ENCODE measurements around the gene PHLPP1.

PHLPP1 gene

DNA sequence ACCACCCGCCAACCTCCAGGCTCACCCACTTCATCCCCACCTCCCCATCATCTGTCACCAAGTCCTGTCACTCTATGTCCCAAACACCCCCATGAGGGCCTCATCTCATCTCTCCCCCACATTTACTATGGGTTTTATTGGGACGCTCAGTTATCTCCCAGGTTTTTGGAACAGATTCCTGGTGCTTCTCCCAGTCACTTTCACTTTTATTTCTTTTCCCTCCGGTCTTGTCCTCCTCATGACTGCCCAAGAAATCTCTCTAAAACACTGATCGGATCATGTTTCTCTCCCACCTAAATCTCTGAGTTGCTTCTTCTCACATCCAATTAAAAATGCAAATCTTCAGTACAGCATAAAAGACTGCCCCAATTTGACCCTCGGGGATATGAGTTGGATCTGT lies 273.1 kb downstream of the PHLPP1 start:
- DNase-seq: no peak

DNA sequence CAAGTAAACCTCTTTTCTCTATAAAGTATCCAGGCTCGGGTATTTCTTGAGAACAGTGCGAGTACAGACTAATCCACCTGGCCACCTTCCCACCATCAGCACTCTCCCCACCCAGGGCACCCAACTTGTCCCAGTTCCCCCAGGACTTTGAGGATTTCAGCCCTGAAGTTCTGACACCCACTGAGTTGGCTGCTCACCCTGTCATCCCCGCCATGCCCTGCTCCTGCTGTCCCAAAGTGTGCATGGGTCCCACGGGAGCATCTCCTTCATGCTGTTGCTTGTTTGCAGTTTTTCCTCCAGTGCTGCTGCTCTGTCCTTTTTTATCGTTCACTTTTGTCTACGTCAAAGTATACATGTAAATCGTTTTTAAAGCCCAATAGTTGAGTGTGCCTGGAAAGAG lies 273.9 kb downstream of the PHLPP1 start:
- no peak for DNase-seq

DNA sequence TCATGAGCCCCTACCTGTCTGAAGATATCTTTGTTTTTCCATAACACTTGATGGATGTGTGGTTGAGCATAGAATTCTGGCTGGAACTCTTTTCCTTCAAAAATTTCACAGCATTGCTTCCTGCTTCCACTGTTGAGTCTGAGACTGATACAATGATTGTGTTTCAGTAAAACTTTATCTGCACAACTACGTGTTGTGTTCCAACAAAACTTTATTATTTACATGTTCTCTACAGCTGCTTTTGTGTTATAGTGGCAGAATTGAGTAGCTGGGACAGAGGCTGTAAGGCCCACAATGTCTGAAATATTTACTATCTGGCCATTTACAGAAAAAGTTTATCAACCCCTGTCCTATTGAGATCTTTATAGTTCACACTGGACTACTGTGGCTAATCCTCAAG lies 275.3 kb downstream of the PHLPP1 start:
- DNase-seq: no peak

DNA sequence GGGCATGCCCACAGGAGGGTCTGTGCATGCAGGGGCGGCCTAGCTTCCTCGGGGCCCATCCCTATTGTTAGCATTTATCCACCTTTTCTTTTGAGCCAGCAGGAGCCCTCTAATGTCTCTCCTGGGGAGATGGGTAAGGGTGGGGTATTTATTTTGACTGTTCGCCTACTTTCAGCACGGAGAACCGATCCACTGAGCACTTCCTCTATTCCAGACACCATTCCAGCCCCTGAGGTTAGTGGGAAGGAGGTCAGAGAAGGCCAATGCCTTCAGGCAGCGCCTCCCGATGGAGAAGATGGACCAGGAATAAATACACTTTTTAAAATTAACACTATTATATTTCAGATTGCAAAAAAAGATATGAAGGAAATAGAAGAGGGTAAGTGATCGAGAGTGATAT lies 276.0 kb downstream of the PHLPP1 start:
- DNase-seq: no peak

DNA sequence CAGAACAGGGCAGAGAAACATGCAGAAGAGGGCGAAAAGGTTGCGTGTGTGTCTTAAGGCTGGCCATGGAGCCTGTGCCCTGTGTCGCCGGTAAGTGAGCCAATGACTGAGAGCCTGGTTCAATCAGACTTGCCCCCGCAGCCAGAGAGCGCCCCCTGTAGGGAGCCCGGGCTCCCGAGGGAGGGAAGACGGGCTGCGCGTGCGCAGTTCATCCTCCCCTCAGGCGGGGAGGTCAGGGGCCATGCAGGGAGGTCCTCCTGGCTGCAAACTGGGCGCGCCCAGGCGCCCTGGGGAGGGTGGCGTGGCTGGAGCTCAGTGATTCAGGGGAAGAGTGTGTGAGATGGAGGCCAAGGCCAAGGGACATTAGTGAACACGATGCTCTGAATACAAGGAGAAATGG lies 276.6 kb downstream of the PHLPP1 start:
- DNase-seq: no peak

DNA sequence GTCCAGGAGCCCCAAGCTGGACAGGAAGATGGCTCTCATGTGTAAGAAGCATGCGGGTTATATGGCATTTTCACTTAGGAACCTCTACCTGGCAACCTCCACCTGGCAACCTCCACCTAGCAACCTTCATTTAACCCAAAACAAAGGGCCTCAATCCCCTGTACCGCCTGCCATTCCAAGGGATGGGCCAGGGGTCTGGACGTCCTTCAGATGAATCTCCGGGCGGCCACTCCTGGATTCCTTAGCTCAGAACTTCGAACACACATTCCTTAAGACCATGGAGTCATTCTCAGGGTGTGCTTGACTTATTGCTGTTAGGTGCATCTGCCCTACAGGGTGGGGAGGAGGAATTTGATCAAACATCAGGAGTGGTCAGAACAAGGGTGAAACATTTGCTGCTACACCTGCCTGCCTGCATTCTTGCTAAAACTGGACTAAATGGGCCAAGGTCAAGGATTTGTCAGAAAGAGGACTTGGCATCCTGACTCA lies 277.6 kb downstream of the PHLPP1 start:
- no peak for DNase-seq

DNA sequence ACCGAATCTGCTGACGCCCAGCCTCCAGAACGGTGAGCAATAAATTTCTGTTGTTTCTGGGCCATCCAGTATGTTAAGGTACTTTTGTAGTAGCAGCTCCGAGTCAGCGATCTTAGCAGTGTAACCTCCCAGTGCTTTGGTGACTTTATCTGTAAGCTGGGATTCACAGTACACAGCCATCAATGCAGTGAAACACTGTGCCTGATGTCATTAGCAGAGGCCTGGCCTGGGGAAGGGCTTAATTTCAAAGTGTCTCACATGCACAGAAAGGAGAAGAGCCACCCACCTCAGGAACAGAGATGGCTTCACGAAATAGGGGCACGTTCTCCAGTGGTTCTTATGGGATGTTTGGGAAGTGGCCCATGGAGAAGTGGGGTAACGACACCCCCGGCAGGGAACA lies 281.2 kb downstream of the PHLPP1 start:
- no peak for DNase-seq

DNA sequence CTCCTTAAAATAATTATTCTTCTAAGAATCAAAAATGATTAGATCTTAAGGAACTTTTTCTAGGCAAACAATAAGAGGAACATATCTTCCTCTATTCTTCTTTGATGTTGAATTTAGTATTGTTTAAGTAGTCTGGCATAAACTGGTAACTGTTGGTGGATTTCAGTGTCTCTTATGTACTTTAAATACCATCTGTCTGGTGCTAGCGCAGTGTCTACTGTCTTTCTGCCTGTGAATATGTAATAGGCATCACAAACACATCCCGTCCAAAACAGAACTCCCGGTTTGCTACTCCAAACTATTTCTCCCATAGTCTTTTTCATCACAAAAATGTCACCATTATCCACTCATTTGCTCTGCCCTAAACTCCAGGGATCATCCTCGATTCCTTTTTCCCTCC lies 281.7 kb downstream of the PHLPP1 start:
- no peak for DNase-seq

DNA sequence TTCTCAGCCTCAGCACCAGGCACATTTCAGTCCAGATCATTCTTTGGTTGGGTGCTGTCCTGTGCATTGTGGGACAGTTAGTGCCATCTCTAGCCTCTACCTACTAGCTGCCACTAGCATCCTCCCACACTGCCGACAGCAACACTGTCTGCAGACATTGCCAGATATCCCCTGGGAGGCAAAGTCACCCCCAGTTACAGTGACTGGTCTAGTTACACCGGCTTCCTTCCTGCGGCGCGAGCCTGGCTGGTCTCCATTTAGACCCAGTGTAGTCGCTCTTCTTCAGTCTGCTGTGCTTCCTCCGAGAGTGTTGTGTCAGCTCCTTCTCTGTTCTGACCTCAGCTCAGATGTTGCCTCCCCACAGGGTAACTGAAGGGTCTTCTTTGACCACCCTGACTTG lies 283.1 kb downstream of the PHLPP1 start:
- no peak for DNase-seq

DNA sequence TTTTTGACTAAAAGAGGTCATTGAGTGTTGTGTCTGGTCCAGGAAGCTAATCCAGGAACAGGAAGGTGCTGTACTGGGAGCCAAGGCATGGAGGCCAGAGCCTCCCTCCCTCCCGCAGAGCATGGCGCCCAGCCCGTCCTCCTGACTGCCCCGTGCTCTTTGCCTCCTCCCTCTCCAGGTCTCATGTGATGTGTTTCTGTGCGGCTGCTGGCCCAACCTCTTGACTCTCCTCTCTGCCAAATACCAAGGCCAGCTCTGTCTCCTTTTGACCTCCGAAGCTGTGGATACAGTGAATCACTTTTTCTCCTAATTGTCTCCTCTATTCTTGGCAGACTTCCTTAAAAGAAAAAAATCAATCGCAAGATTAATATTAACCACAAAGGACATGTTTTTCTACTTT lies 284.1 kb downstream of the PHLPP1 start:
- no peak for DNase-seq

DNA sequence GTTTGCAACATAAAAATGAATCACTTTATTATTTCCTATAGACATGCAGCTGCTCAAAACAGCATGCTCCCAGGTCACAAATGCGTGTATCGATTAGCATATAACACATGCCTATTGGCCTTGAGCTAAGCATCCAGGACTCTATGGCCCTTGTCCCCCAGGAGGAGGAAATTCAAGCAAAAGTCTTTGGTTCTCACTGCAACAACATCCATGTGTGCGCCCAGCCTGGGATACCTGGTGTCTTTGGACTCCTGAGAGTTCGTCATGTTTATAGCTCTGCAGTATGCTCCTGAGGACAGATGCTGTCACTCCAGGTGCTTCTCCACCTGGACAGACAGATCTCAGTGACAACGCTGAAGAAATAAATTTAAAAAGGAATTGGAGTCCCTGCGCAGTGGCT lies 284.6 kb downstream of the PHLPP1 start:
- no peak for DNase-seq

DNA sequence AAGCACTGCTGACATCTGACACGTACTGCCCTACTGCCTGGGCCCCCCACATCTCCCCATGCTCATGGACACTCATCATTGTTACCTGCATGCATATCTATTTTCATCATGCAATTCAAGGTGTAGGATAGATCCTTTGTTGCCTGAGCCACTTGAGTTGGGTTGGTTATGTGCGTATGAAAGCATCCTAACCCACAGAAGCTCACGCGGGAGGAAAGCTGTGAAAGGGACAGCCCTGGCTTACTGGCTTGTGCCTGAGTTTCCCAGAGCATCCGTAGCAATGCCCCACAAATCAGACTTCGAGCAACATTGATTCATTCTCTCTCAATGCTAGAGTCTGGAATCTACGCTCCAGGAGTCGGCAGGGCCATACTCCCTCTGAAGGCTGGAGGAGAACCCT lies 285.5 kb downstream of the PHLPP1 start:
- no peak for DNase-seq

DNA sequence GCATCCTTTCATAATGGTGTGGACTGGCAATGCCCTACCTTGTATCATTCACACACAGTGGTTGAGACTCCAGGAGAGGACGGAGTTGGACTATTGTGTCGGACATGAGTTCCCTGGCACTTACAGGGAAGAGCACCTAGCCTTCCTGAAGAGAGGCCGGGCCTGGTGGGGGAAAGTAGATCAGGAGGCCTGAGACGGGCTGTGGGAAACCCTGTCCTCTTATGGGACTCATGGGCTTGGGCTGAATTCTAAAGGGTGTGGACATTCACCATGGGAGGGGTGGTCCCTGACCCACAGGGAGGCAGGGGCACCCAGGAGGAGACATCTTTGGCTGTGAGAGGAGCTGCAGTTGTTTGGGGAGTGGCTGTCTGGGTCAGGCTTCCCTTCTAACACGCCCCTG lies 286.5 kb downstream of the PHLPP1 start:
- DNase-seq: no peak

DNA sequence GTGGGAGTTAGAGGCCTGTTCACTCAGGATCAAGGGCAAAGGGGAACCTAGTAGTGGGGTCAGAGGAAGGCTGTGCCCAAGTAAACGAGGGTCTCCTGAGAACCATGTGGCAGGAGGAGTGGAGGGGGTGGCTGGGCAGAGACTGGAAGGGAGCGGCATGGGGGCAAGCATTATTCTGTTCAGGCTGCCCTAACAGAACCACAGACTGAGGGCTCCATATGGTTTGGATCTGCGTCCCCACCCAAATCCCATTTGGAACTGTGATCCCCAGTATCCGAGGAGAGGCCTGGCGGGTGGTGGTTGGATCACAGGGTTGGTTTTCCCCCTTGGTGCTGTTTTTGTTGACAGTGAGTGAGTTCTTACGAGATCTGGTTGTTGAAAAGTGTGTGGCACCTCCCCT lies 287.0 kb downstream of the PHLPP1 start:
- DNase-seq: no peak

DNA sequence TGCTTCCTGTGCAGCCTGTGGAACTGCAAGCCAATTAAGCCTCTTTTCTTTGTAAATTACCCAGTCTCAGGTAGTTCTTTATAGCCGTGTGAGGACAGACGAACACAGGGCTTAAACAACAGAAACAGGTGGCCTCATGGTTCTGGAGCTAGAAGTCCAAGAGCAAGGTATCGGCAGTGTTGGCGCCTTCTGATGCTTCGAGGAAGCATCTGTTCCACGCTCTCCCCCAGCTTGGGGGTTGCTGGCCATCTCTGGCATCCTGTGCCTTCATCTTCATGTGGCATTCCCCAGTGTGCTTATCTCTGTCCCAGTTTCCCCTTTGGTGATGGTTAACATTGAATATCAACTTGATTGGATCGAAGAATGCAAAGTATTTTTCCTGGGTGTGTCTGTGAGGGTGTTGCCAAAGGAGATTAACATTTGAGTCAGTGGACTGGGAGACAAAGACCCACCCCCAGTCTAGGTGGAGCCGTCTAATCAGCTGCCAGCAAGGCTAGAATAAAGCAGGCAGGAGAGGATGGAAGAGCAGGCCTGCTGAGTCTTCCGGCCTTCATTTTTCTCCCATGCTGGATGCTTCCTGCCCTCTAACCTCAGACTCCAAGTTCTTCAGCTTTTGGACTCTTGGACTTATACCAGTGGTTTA lies 287.6 kb downstream of the PHLPP1 start:
- no peak for DNase-seq

DNA sequence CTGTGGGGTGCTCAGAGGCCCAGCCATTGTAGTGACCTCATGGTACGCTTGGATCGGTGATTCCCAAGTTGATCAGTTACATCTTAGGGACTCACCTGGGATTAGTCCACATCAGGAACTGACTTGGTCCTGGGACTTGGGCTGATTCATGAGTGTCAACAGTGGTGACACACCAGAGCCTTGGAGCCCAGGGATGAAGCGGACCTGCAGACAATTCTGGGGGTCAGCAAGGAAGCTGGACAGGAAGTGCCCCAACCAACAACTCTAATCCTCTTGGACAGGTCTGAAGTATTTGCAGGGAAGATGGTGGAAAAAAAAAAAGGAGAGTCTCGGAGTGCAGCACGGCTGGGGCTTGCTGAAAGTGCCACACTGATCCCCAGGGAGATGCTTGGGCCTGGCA lies 288.6 kb downstream of the PHLPP1 start:
- DNase-seq: no peak

DNA sequence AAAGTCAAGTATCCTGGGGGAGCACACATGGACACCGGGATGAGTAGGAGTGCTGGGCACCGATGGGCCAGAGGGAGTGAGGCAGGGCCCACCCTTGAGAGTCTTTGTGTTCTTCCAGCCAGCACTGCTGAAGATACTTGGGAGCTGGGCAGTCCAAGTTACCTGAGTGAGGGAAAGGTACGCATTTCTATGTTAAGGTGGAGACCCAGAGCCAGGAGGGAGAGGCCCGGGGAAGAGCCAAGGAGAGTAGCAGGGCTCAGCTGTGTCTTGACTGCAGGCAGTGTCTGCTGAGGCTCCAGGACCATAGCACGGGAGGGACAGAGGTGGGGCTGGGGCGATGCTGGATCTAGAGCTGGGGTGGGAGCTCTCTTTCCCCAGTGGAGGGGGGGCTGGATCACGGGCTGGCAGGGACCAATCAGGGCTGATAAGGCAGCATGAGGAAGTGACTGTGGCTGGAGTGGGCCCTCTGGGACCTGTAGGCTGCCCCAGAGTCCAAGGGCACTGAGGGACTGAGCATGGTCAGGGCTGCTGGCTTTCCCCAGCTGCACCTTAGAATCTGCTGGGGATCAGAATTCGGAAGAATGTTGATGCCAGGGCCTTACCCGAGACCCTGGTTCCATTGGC lies 289.2 kb downstream of the PHLPP1 start:
- DNase-seq: no peak

DNA sequence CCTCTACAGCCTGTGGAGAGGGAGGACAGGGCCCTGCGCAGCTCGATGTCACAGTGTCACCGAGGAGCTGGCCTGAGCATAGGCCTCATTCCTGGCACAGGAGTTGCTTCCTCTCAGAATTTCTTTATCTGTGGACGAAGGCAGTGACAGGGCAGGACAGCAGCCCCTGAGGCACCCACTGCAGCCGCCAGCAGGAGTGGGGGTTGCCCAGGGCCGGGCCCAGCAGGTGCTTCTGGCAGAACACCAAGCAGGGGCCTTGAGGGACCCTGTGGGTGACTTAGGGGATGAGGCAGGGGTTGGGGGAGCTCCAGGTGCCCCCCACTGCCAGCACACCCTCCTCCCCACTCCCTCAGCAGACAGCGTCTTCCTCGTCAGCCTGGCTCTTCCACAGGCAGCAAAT lies 290.0 kb downstream of the PHLPP1 start:
- DNase-seq: no peak

DNA sequence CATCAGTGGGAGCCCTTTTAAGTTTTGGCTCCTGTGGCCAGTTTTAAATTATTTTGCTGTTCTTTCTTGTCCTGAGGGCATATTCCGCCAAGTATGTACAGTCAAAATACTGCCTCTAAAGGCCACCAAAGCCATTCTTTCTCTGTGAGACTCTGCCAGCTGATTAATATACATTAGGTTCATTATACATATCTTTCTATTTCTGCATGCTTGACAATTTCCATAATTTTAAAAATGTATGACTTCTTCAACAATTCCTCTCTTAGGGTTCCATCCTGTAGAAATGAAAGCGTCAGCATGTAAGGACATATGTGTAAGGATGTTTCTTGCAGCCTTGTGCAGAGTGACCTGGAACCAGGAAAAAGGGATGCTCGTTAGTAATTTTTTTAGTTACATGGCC lies 291.9 kb downstream of the PHLPP1 start:
- no peak for DNase-seq

DNA sequence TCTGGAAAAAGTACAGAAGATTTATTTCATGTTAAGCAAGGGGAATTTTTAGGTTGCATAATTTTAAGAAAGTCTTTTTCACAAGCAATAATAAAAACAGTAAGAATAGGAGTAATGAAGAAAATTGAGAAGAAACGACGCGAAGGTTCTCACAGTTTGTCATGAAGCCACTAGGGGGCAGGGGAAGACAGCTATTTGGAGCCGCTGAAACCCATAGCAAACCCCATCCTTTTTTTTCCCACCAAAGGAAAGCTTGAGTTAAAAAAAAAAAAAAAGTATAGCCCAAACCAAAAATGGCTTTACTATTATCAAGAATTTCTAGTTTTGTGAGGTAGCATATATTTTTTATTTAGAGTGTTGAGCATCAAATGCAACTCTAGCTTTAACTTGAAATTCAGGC lies 300.9 kb downstream of the PHLPP1 start:
- DNase-seq: peak; percentile 66

DNA sequence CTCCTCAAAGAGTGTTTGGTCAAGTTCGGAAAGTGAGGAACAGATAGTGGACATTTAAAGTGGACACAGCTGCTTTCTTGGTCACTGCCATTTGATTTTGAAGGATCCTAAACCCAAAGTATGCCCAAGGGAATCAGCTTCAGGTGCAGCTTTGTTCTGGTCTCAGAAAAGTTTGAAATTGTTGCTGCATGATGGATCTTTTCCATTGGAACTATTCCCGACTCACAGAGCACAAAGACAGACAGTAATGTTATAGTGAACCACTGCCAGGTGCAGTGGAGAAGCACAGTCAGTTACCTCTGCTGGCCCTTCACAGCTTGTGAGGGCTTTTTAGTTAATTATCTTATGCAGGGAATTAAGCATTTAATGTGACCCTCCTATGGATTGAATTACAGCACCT lies 301.7 kb downstream of the PHLPP1 start:
- no peak for DNase-seq

DNA sequence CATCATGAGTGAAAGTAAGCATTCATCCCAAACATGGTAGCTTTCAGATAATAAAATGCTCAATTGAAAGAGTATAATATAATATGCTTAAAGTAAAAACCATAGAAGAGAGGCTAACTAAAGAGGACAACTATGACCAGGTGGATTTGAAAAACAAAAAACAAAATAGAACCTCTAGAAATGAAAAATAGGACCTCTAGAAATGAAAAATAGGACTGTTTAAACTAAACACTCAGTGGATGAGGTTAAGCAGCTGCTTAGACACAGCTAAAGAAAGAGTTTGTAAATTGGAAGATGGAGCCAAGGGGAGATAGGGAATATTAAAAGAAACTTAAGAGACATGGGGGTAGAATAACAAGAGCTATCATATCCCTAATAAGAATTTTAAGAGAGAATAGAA lies 302.6 kb downstream of the PHLPP1 start:
- DNase-seq: no peak

DNA sequence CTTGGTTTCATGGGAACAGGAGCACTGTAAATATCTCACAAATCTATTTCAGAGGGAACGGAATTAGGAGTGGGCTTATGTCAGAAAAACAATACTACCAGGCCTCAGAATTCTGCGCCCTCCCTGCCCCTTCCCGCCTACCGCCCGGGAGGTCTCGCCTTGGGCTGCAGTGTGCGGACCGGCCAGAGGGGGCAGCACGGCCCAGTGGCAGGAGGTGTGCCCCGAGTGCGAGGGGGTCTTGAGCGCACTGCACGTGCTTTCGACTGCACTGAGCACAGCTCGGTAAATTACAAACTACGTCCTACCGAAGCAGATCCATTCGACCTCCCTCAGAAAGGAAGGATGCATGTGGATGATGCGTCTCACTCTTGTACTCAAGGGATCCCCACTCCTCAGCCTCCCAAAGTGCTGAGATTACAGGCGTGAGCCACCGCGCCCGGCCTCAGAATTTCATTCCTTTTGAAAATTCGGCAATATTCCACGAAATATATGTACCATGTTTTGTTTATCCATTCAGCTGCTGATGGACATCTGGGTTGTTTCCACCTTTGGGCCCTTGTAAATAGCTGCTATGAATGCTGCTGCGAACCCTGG lies 307.2 kb downstream of the PHLPP1 start:
- DNase-seq: no peak

DNA sequence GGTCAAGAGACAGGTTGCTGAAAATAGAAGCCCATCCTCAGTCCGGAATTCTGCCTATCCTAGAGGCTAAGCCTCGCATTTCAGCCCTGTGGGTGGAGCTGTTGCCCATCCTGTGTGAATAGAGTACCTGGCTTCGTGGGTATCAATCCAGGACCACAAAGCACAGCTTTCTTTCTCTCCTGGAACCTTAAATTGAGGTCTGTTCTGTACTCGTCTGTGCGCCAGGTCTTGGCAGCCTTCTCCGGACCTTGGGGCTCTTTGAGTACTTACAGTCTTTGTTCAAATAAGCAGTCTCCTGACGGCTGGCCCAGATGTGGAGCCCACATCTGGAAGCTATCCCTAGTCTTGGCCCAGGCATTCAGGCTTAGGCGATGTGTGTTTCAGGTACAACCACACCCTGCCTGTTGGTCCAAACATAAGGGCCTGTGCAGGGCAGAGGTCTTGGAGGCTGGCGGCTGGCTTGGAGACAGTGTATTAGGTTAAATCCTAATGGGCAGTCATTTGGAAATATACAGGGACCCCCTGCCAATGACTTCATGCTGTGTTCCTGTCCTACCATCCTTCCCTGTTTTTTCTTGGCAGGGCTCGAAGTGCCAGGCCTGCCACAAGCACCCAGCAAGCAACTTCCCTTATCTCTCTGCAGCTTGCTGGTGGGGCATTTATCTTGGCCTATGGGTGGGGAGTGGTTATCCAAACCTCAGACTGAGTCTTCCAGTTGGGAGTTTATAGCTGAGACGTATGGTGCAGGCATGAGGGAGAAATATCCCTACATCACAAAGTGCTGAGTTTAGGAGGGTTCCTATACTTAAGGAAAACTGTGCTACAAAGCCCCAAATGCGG lies 310.1 kb downstream of the PHLPP1 start:
- peak; percentile 14 for DNase-seq

Data from activated CD4-positive, alpha-beta T cell treated with anti-CD3 and anti-CD28 coated beads, Interleukin-10, Interleukin-2, amounts not matched to agents 100 ng/mL and 50 ng/mL, durations not matched to agents 16 hours and 8 hours (primary cell).